D721Med (cell line): ENCODE data around the gene ERP27.
A peak's percentile ranks its signal among the peaks of the same experiment; 100 is the strongest.

ENCODE experiments used
- DNase-seq: peaks from one replicate; pipeline ENCODE4 v3.0.0; 2011; ENCODE audit warnings: low spot score; ENCODE audit not compliant: insufficient read length
- FAIRE-seq: peaks from 2 replicates; lab custom pipeline; 2011; peaks lifted over from hg19 to GRCh38; lab: Jason Lieb, UNC
- TF ChIP-seq, protein P1 (sequence below): IDR thresholded peaks from 2 replicates; pipeline ENCODE4 v1.5.1; 2012; ENCODE audit warnings: mild to moderate bottlenecking, control low read depth; ENCODE audit not compliant: insufficient read depth; ENCODE audit errors: missing control alignments

ERP27 gene

DNA sequence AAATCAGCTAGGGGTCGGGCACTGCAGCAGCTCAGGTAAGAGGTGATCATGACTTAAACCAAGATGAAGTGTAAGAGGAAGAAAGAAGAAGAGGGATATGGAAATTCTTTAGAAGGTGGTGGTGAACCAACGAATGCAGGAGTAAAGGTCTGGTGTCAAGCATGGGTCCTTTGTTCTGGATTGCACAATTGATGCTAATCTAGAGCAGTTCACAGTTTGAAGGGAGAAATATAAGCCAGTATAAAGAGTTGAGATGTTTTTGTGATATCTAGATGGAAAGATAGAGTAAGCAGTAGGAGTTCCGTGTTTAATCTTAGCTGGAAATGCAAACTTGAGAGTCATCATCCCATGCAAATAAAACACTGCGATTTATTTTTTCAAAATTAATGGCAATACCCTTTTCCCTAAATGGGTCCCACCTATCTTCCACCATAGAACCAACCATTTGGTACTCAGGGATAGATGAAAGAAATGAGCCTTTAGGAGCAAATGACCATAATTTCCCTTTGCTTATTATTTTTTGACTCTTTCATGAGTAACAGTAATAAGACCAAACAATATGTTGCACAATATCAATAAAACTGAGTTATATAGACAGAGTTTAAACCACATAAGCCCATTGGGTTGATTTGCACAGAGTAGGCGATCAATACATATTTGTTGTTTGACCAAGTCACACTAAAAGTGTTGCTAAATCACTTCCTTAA lies 37.7 kb downstream of the ERP27 start:
- DNase-seq (no peak), FAIRE-seq (peak; percentile 25)
- TF ChIP-seq, protein P1, sequence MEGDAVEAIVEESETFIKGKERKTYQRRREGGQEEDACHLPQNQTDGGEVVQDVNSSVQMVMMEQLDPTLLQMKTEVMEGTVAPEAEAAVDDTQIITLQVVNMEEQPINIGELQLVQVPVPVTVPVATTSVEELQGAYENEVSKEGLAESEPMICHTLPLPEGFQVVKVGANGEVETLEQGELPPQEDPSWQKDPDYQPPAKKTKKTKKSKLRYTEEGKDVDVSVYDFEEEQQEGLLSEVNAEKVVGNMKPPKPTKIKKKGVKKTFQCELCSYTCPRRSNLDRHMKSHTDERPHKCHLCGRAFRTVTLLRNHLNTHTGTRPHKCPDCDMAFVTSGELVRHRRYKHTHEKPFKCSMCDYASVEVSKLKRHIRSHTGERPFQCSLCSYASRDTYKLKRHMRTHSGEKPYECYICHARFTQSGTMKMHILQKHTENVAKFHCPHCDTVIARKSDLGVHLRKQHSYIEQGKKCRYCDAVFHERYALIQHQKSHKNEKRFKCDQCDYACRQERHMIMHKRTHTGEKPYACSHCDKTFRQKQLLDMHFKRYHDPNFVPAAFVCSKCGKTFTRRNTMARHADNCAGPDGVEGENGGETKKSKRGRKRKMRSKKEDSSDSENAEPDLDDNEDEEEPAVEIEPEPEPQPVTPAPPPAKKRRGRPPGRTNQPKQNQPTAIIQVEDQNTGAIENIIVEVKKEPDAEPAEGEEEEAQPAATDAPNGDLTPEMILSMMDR, result no peak

DNA sequence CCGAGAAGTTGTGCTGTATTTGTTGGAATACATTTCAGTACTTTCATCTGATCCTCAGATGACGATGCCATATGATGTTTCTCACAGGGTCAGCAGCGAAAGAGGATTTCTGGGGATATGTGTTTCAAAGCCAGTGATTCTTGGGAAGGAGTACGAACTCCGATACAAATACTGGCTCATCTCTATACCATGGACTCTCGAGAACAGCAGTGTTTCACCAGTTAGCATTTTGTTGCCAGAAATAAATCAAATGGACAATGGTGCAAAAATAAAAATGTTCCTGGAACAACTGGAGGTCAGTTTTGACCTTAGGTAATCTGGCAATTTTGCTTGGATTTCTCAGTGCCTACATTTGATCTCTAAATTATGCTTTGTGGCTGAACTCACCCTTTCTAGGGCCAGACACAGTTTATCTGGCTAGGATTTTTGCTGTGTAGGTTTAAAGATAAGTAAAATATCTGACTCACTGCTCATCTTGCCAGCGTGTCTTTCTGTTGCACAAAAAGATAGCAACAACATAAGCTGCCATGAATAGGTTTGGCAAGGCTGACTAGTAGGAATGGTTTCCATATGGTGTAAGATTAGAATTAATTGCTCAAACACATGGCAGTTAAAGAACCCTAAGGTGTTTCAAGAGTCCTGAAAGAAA lies 41.7 kb downstream of the ERP27 start:
- TF ChIP-seq, protein P1, result no peak
- FAIRE-seq (peak; percentile 83), DNase-seq (no peak)

DNA sequence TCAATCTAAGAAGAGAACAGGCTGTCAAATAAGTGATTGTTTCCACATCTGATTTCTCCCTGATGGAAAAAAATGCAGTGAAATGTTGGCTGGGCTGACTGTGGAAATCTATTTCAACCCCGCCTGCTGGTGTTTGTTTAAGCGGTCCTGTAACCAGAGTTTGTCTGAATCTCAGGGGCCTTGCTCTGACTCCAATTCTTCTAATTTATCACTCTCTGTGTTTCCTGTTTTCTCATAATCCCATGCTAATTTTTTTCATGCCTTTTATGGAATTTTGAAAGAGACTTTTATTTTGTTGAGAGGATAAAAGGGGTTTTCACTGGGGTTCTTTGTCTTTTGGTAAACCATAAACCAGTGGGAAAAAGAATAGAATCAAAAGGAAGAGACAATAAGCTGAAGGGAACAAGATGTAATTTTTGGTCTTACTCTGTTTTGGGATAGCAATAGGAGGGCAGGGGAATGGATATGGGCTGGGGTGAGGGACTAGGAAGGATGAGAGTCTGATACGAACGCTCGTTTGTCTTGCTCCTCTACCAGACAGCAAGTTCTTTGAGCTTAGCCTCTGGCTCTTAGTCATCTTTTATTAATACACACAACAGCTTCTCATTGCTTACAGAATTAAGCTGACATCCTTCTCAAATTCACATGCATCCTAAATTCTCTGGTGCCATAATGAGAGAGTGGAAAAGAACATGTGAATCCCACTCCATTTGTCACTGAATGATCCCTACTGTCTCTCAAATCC lies 44.7 kb downstream of the ERP27 start:
- DNase-seq (no peak), FAIRE-seq (peak; percentile 55)
- TF ChIP-seq, protein P1, result no peak

DNA sequence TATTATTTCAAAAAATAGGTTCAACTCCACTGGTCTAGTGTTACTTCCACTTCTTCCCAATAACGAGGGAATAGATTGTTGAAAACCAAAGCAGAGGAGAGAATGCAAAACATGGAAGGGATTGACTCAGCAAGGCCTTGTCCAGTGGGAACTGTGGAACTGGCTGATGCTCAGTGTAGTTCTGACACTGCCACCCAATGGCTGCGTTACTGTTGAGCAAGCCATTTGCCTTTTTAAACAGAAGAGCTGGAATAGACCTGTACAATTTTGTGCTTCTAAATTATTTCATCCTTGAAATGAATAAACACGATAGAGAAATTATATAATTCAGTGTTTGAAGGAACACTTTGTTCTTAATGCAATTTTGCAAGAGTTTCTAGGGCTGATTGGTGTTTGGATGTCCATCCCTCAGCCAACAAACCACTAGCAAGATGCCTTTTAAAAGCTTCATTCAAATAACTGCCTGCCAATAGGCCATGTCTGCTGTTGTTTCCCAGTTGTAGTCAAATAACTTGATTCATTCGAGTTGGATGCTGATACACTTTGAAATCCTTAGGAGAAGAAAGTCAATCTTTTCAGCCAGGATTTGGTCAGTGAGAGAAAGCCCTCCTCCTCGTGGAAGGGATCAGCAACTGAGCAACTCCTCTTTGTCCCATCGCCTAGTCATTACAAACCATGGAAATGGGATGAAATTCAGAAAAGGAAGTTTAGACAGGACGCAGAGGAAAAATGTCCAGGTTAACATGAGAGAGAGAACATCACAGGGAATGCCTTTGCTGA lies 45.4 kb downstream of the ERP27 start:
- FAIRE-seq, result peak; percentile 48
- TF ChIP-seq, protein P1, result peak; percentile 16
- DNase-seq, result no peak

DNA sequence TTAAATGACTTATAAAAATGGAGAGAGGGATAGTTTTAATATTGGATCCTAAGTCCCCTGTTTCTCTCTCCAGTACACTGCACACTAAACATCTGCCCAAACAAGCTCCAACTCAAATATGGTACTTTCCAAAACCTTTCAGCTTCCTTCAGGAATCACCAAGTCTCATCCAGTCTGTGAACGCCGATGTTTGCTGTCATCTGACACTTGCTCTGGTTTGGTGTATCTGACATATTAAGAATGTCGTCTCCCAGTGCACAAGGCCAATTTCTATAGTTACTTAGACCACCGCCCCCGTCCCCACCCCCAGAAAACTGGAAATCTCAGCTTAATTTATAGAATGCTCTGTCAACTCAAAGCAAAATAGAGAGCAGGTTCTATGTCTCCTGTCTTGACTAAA lies 47.6 kb downstream of the ERP27 start:
- no peak for DNase-seq
- TF ChIP-seq, protein P1, result no peak
- FAIRE-seq, result no peak

DNA sequence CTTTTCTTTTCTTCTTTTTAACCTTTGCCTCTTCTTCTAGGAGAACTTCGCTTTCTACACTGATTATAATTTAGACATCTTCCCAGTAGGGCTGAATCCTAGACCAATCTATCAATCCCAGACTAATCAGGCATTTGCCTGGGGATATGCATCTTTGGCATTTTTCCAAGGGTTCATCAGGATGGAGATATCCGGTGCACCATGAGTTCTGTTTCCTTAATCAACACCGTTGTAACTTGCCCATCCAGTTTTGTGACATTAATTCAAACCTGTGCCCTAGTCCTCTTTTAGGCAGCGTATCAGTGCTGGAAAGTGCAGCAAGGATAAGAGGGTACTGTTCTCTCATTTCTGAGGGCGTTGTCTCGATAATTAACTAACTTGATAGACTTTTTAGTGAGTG lies 52.1 kb downstream of the ERP27 start:
- DNase-seq (no peak), FAIRE-seq (no peak)
- TF ChIP-seq, protein P1, result no peak
